ENCODE data around the gene KMT5B. TPM values are rescaled to one million over a fixed set of nuclear protein-coding genes. Genes with fewer than 3 reads are reported as not detected.

Gene KMT5B
- total and polyA plus RNA-seq, 2 of the 13 experiments (the other 11 are each of a cell fraction or from before 2014, with no cell fraction given) = 17.6 to 23.7 TPM

DNA sequence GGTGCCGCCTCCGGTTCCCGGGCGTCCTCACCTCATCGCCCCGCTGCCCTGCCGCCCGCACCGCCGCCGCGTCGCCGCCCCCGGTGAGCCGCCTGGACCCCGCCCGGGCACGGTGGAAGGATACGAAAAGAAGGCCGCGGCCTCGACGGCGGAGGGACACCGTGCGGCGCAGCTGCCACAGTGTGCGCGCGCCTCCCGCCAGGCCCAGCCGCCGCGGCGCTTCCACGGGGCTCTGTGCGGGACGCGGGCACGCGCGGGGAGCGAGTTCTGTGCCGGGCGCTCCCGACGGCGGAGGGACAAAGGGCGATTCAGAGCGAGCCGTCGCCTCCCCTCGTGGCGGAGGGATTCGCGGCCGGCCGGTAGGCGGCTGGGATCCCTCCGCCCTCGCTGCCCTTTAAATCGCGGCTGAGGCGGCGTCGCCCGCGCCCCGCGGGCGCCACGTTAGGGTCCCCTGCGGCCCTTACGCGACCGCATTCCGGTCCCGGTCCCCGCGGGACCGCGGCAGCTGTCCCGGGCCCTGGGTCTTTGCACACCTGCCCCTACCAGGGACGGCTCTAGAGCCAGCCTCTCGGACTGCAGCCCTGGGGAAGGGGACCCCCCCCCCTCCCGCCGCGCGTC is 568 bp upstream of the KMT5B start (continued):
- TF ChIP-seq GATA4 (IDR thresholded peaks at IDR 0.05; ENCODE audit: borderline replicate concordance, low read depth) = peak; percentile 73
- peak in 1 of 2 experiments; percentile 50; a peak in 1 of 4 replicates for TF ChIP-seq KLF16 (CRISPR knock-in tag; IDR thresholded peaks at IDR 0.05)
- TF ChIP-seq, protein P1, sequence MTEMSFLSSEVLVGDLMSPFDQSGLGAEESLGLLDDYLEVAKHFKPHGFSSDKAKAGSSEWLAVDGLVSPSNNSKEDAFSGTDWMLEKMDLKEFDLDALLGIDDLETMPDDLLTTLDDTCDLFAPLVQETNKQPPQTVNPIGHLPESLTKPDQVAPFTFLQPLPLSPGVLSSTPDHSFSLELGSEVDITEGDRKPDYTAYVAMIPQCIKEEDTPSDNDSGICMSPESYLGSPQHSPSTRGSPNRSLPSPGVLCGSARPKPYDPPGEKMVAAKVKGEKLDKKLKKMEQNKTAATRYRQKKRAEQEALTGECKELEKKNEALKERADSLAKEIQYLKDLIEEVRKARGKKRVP (CRISPR knock-in tag; IDR thresholded peaks at IDR 0.05) = peak in 1 of 2 experiments; percentile 29; a peak in 1 of 4 replicates
- TF ChIP-seq, protein P2, sequence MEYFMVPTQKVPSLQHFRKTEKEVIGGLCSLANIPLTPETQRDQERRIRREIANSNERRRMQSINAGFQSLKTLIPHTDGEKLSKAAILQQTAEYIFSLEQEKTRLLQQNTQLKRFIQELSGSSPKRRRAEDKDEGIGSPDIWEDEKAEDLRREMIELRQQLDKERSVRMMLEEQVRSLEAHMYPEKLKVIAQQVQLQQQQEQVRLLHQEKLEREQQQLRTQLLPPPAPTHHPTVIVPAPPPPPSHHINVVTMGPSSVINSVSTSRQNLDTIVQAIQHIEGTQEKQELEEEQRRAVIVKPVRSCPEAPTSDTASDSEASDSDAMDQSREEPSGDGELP (IDR thresholded peaks at IDR 0.05; ENCODE audit: borderline replicate concordance, low read depth) = peak; percentile 24; the same call in 1 of the 2 replicates
- peak; percentile 69; the same call in 1 of the 2 replicates for TF ChIP-seq KLF12 (CRISPR knock-in tag; IDR thresholded peaks at IDR 0.05; ENCODE audit: borderline replicate concordance)
- TF ChIP-seq, protein P3, sequence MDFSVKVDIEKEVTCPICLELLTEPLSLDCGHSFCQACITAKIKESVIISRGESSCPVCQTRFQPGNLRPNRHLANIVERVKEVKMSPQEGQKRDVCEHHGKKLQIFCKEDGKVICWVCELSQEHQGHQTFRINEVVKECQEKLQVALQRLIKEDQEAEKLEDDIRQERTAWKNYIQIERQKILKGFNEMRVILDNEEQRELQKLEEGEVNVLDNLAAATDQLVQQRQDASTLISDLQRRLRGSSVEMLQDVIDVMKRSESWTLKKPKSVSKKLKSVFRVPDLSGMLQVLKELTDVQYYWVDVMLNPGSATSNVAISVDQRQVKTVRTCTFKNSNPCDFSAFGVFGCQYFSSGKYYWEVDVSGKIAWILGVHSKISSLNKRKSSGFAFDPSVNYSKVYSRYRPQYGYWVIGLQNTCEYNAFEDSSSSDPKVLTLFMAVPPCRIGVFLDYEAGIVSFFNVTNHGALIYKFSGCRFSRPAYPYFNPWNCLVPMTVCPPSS (IDR thresholded peaks at IDR 0.05) = no peak
- peak; percentile 90 for TF ChIP-seq YY1 (IDR thresholded peaks at IDR 0.05; ENCODE audit: insufficient read depth, insufficient replicate concordance, low read depth, low read length)
- TF ChIP-seq RFXAP (CRISPR knock-in tag; IDR thresholded peaks at IDR 0.05; ENCODE audit: borderline replicate concordance) = peak; percentile 55; the same call in 1 of the 2 replicates
- TF ChIP-seq IKZF4 (CRISPR knock-in tag; IDR thresholded peaks at IDR 0.05; ENCODE audit: borderline replicate concordance, low read depth, not compliant biosample characterization) = peak; percentile 51
- TF ChIP-seq, protein P4, sequence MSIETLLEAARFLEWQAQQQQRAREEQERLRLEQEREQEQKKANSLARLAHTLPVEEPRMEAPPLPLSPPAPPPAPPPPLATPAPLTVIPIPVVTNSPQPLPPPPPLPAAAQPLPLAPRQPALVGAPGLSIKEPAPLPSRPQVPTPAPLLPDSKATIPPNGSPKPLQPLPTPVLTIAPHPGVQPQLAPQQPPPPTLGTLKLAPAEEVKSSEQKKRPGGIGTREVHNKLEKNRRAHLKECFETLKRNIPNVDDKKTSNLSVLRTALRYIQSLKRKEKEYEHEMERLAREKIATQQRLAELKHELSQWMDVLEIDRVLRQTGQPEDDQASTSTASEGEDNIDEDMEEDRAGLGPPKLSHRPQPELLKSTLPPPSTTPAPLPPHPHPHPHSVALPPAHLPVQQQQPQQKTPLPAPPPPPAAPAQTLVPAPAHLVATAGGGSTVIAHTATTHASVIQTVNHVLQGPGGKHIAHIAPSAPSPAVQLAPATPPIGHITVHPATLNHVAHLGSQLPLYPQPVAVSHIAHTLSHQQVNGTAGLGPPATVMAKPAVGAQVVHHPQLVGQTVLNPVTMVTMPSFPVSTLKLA (IDR thresholded peaks at IDR 0.05) = peak; percentile 46; the same call in 1 of the 2 replicates
- TF ChIP-seq, protein P5, sequence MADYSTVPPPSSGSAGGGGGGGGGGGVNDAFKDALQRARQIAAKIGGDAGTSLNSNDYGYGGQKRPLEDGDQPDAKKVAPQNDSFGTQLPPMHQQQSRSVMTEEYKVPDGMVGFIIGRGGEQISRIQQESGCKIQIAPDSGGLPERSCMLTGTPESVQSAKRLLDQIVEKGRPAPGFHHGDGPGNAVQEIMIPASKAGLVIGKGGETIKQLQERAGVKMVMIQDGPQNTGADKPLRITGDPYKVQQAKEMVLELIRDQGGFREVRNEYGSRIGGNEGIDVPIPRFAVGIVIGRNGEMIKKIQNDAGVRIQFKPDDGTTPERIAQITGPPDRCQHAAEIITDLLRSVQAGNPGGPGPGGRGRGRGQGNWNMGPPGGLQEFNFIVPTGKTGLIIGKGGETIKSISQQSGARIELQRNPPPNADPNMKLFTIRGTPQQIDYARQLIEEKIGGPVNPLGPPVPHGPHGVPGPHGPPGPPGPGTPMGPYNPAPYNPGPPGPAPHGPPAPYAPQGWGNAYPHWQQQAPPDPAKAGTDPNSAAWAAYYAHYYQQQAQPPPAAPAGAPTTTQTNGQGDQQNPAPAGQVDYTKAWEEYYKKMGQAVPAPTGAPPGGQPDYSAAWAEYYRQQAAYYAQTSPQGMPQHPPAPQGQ (CRISPR knock-in tag; IDR thresholded peaks at IDR 0.05; ENCODE audit: borderline replicate concordance) = no peak
- 0 out of 2 replicates have a peak, but pooled peaks have one; percentile 23 for TF ChIP-seq ZNF558 (CRISPR knock-in tag; IDR thresholded peaks at IDR 0.05; ENCODE audit: borderline replicate concordance)
- TF ChIP-seq TOE1 (CRISPR knock-in tag; IDR thresholded peaks at IDR 0.05) = 0 out of 2 replicates have a peak, but pooled peaks have one; percentile 31
- TF ChIP-seq ZNF441 (CRISPR knock-in tag; IDR thresholded peaks at IDR 0.05; ENCODE audit: borderline replicate concordance) = peak; percentile 80
- peak; percentile 23; the same call in 1 of the 2 replicates for TF ChIP-seq MIER3 (CRISPR knock-in tag; IDR thresholded peaks at IDR 0.05; ENCODE audit: borderline replicate concordance)
- TF ChIP-seq ZNF430 (CRISPR knock-in tag; IDR thresholded peaks at IDR 0.05) = peak; percentile 61; the same call in 1 of the 2 replicates
- peak; percentile 55; the same call in 1 of the 2 replicates for TF ChIP-seq HNRNPL (IDR thresholded peaks at IDR 0.05; ENCODE audit: low read depth, low read length)
- TF ChIP-seq, protein P6, sequence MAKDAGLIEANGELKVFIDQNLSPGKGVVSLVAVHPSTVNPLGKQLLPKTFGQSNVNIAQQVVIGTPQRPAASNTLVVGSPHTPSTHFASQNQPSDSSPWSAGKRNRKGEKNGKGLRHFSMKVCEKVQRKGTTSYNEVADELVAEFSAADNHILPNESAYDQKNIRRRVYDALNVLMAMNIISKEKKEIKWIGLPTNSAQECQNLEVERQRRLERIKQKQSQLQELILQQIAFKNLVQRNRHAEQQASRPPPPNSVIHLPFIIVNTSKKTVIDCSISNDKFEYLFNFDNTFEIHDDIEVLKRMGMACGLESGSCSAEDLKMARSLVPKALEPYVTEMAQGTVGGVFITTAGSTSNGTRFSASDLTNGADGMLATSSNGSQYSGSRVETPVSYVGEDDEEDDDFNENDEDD (CRISPR knock-in tag; IDR thresholded peaks at IDR 0.05; ENCODE audit: borderline replicate concordance) = peak; percentile 71; the same call in 1 of the 2 replicates
- TF ChIP-seq ZNF720 (CRISPR knock-in tag; IDR thresholded peaks at IDR 0.05) = no peak

All from HepG2 (cell line).